GM21390 (cell line): ENCODE data around the gene ZNF511.

Source experiments
- ATAC-seq: cut with Tn5 transposase; IDR thresholded peaks from one replicate; pipeline ENCODE4 v1.9.1; 2021; ENCODE audit not compliant: unreplicated experiment

Gene ZNF511

GRCh38 chr10:133274751-133275683, 33.7 kb upstream of the ZNF511 start:
- peak; percentile 50 for ATAC-seq

- peak; percentile 37 for ATAC-seq
These were observed 33.0 kb upstream of the ZNF511 start for GRCh38 chr10:133275684-133276092.

GRCh38 chr10:133276100-133276434, 32.6 kb upstream of the ZNF511 start:
- ATAC-seq: no peak

GRCh38 chr10:133276435-133277201, 32.1 kb upstream of the ZNF511 start, which contains the start of gene ADAM8:
ADAM8 (minus strand) TSS chr10:133276868; CDS start chr10:133276817, 51 bp downstream.
- ATAC-seq: peak; percentile 49

- no peak for ATAC-seq
These were observed 31.3 kb upstream of the ZNF511 start for GRCh38 chr10:133277277-133277992.

GRCh38 chr10:133277993-133278576, 30.6 kb upstream of the ZNF511 start:
- no peak for ATAC-seq

- ATAC-seq: peak; percentile 34
These were observed 30.0 kb upstream of the ZNF511 start for GRCh38 chr10:133278577-133279265.

GRCh38 chr10:133279326-133280226, 29.1 kb upstream of the ZNF511 start:
- no peak for ATAC-seq

- ATAC-seq: no peak
These were observed 28.2 kb upstream of the ZNF511 start for GRCh38 chr10:133280391-133281059.

- ATAC-seq: no peak
These were observed 27.6 kb upstream of the ZNF511 start for GRCh38 chr10:133281084-133281483.

- ATAC-seq: no peak
These were observed 26.9 kb upstream of the ZNF511 start for GRCh38 chr10:133281628-133282372.

- no peak for ATAC-seq
These were observed 25.8 kb upstream of the ZNF511 start for GRCh38 chr10:133282846-133283390.

- no peak for ATAC-seq
These were observed 24.8 kb upstream of the ZNF511 start for GRCh38 chr10:133283931-133284330.

GRCh38 chr10:133285217-133285616, 23.5 kb upstream of the ZNF511 start:
- ATAC-seq: no peak

GRCh38 chr10:133286366-133286765, 22.3 kb upstream of the ZNF511 start:
- ATAC-seq: no peak

- ATAC-seq: no peak
These were observed 20.7 kb upstream of the ZNF511 start for GRCh38 chr10:133287832-133288500.

- no peak for ATAC-seq
These were observed 19.0 kb upstream of the ZNF511 start for GRCh38 chr10:133289761-133290160.
